IPS-15b (cell line): ENCODE results near the gene CDPF1.

ENCODE experiments used
- H3K27me3 ChIP-seq: one replicate; pipeline ENCODE4 v1.6.1; 2013; ENCODE audit warnings: low read length; ENCODE audit not compliant: control insufficient read depth, insufficient read depth
- H3K36me3 ChIP-seq: one replicate; pipeline ENCODE4 v1.6.1; 2013; ENCODE audit warnings: low read length; ENCODE audit not compliant: control insufficient read depth, insufficient read depth
- H3K4me1 ChIP-seq: one replicate; pipeline ENCODE4 v1.6.1; 2013; ENCODE audit warnings: mild to moderate bottlenecking, low read length; ENCODE audit not compliant: control insufficient read depth, insufficient read depth
- H3K4me3 ChIP-seq: one replicate; pipeline ENCODE4 v1.5.1; 2013; ENCODE audit warnings: low read depth, low read length
- H3K9ac ChIP-seq: one replicate; pipeline ENCODE4 v1.6.1; 2013; ENCODE audit warnings: low read depth, mild to moderate bottlenecking, low read length
- H3K9me3 ChIP-seq: one replicate; pipeline ENCODE4 v1.6.1; 2013; ENCODE audit warnings: mild to moderate bottlenecking, low read length; ENCODE audit not compliant: control insufficient read depth, insufficient read depth

Gene CDPF1

DNA sequence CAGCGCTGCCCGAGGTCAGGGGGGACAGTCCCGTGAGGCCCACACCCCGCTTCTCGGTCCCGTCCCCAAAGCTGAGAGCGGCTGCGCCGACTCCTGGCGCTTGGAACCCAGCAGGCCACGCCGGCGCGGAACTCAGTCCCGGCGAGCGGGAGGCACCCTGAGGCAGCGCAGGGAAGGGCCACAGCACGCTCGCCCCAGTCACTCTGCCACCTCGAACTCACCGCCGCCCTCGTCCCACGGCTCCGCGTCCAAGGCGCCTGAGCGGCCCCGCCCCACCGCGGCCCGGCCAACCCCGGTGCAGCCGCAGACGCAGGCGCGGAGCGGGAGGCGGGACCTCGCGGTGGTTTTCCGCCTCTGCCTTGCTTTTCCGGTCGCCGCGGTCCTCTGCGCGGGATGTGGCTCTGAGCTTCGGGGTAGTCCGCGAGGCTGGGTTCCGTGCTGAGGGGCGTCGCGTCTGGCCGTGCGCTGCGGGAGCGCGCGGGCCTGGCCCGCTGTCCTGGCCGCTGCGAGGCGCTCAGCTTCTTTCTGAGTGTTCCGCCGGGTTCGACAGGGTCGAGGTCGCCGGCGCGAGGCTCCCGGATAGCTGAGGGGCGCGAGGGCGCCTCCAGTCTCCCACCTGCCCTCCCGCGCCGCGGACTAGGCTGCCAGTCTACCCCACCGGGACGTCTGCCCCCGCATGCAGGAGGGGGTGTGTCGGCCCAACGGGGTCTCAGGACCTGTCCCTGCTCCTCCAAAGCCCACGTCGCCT, at the start of gene CDPF1:
Gene CDPF1 (minus strand): TSS at position 259 of the 748 bp plus-strand sequence. CDS start 2,009 bp downstream, outside the sequence.
- no peaks in the 10 kb centered on the region for H3K9me3 ChIP-seq
- H3K9ac ChIP-seq, result peak within 1 kb of the TSS; percentile 79
- H3K4me1 ChIP-seq, result no peaks in the 10 kb centered on the region
- H3K4me3 ChIP-seq, result peak within 1 kb of the TSS; percentile 77
- peaks cover 8% of the 10 kb centered on the region for H3K27me3 ChIP-seq
- no peaks in the 10 kb centered on the region for H3K36me3 ChIP-seq

- Histone ChIP-seq H3K36me3 (peaks cover 5% of the 10 kb centered on the region), H3K27me3 (no peaks in the 10 kb centered on the region), H3K4me3 (no peak overlapping the region), H3K4me1 (peaks cover 13% of the 10 kb centered on the region), H3K9ac (no peak overlapping the region), H3K9me3 (no peaks in the 10 kb centered on the region)
These were observed 49.0 kb upstream of the CDPF1 start for GRCh38 chr22:46299101-46299500.

DNA sequence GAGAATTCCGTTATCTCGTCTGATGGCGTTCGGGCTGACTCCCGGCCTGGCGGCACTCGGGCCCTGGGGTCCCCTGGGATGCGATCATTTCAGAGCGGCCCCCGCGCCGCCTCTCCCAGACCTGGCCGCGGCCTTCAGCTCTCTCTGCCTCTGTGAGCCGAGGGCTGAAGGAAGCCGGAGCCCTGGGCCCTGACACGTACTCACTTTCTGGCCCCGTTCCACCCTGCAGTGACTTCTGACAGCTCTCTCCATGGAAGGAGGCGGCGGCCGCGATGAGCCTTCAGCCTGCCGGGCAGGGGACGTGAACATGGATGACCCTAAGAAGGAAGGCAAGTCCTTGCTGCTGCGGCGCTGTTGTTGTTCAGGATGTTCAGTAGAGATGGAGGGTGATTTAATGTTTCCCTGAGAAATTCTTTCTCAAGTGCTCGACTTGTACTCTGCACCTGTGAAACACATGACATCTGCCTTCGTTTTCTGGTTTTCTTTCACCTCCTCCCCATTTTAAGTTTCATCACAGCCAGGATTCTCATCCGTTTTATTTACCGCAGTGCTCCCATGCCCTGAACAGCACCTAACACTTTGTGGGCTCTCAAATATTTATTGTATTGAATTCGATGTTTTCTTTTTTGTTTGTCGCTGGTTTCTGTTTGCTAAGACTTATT, 47.2 kb upstream of the CDPF1 start:
- no peaks in the 10 kb centered on the region for H3K9me3 ChIP-seq
- H3K9ac ChIP-seq, result peak overlapping the region; percentile 76
- H3K4me3 ChIP-seq, result peak overlapping the region; percentile 81
- no peaks in the 10 kb centered on the region for H3K27me3 ChIP-seq
- peaks cover 8% of the 10 kb centered on the region for H3K36me3 ChIP-seq
- peaks cover 13% of the 10 kb centered on the region for H3K4me1 ChIP-seq

GRCh38 chr22:46296257-46297150, 46.4 kb upstream of the CDPF1 start, which contains the start of gene GTSE1:
Gene GTSE1, plus strand, starts transcription at chr22:46296870. Its CDS starts 531 bp downstream, at chr22:46297401.
- peaks cover 8% of the 10 kb centered on the region for H3K36me3 ChIP-seq
- H3K9ac ChIP-seq, result peak within 1 kb of the TSS; percentile 89
- H3K9me3 ChIP-seq, result no peaks in the 10 kb centered on the region
- peak within 1 kb of the TSS; percentile 81 for H3K4me3 ChIP-seq
- H3K27me3 ChIP-seq, result no peaks in the 10 kb centered on the region
- peaks cover 13% of the 10 kb centered on the region for H3K4me1 ChIP-seq

- Histone ChIP-seq H3K4me1 (peaks cover 13% of the 10 kb centered on the region), H3K9me3 (no peaks in the 10 kb centered on the region), H3K4me3 (peak overlapping the region; percentile 81), H3K9ac (peak overlapping the region; percentile 89), H3K27me3 (no peaks in the 10 kb centered on the region), H3K36me3 (peaks cover 12% of the 10 kb centered on the region)
These were observed 45.3 kb upstream of the CDPF1 start for GRCh38 chr22:46295277-46295971.

- peaks cover 15% of the 10 kb centered on the region for H3K36me3 ChIP-seq
- H3K4me1 ChIP-seq, result peaks cover 13% of the 10 kb centered on the region
- no peak overlapping the region for H3K4me3 ChIP-seq
- peak overlapping the region; percentile 24 for H3K9ac ChIP-seq
- H3K27me3 ChIP-seq, result no peaks in the 10 kb centered on the region
- no peaks in the 10 kb centered on the region for H3K9me3 ChIP-seq
These were observed 44.7 kb upstream of the CDPF1 start for GRCh38 chr22:46294784-46295183.

DNA sequence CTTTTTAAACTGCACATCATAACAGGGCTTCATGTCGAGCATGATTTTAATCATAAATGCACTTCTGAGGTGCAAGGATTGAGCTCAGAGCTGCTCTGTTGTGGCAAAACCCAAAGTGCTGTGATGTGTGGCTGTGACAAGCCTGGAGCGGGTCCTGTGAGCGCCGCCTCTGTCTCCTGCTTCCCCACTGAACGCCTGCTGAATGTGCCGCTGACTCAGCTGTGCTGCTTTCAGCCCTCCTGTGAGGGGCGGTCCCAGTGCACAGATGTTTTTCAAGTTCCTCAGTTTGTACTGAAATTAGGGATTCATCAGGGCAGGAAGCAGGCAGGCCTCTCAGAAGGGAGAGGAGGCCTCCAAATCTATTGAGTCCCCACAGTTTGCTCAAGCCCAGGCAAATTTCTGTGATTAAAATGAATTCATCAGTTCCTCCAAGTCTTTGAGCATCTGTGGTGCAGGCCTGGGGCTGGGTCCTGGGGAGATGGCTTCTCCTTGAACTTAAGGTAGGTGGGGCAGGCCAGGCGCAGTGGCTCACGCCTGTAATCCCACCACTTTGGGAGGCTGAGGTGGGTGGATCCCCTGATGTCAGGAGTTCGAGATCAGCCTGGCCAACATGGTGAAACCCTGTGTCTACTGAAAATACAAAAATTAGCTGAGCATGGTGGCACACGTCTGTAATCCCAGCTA, 43.6 kb upstream of the CDPF1 start:
- Histone ChIP-seq H3K4me1 (peaks cover 13% of the 10 kb centered on the region), H3K4me3 (no peak overlapping the region), H3K9me3 (no peaks in the 10 kb centered on the region), H3K27me3 (no peaks in the 10 kb centered on the region), H3K36me3 (peaks cover 15% of the 10 kb centered on the region), H3K9ac (no peak overlapping the region)

DNA sequence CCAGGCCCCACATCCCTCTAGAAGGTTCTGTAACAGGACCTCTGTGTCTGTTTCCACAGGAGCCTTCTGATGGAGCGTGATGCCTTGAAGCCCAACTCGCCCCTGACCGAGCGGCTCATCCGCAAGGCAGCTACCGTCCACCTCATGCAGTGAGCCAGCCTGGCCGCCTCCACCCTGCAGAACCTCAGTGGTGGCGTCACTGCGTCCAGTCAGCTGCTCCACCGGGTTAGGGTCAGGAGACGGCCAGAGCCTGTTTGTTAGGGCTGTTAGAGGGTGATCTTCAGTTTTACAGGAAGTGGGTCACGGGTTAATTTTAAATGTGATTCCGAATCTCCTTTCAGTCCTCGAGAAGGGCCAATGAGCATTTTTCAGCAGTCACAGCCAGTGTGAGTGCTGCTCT, 42.6 kb upstream of the CDPF1 start:
- Histone ChIP-seq H3K36me3 (peaks cover 15% of the 10 kb centered on the region), H3K4me1 (peaks cover 13% of the 10 kb centered on the region), H3K9me3 (no peaks in the 10 kb centered on the region), H3K4me3 (no peak overlapping the region), H3K27me3 (no peaks in the 10 kb centered on the region), H3K9ac (no peak overlapping the region)

DNA sequence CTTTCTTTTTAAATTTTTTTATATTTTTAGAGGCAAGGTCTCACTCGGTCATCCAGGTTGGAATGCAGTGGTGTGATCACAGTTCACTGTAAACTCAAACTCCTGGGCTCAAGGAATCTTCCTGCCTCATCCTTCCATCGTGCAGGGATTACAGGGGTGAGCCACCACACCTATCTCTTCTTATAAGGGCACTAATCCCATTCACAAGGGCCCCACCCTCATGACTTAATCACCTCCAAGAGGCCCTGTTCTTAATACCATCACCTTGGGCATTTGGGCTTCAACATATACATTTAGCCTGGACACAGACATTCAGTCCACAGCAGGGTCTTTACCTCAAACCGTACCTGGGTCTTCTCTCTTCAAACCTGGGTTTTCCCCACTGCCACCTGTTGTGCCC, 42.1 kb upstream of the CDPF1 start:
- H3K4me3 ChIP-seq, result no peak overlapping the region
- peaks cover 13% of the 10 kb centered on the region for H3K36me3 ChIP-seq
- H3K9ac ChIP-seq, result no peak overlapping the region

GRCh38 chr22:46290843-46291785, 41.0 kb upstream of the CDPF1 start:
- Histone ChIP-seq H3K27me3 (no peaks in the 10 kb centered on the region), H3K36me3 (peaks cover 18% of the 10 kb centered on the region), H3K4me3 (no peak overlapping the region), H3K9ac (no peak overlapping the region), H3K4me1 (peaks cover 9% of the 10 kb centered on the region), H3K9me3 (no peaks in the 10 kb centered on the region)

More for the DNA sequence above, 42.1 kb upstream of the CDPF1 start:
- Histone ChIP-seq H3K4me1 (peaks cover 9% of the 10 kb centered on the region), H3K9me3 (no peaks in the 10 kb centered on the region), H3K27me3 (no peaks in the 10 kb centered on the region)
